SKM-1 treated with dmso at 0.1 percent for 144 hours (cell line): Measurements from ENCODE around the gene GNAZ.

Experiments
- DNase-seq: peaks from one replicate; lab custom pipeline; 2025; ENCODE audit not compliant: unreplicated experiment; lab: John Stamatoyannopoulos, UW

GNAZ gene

DNA sequence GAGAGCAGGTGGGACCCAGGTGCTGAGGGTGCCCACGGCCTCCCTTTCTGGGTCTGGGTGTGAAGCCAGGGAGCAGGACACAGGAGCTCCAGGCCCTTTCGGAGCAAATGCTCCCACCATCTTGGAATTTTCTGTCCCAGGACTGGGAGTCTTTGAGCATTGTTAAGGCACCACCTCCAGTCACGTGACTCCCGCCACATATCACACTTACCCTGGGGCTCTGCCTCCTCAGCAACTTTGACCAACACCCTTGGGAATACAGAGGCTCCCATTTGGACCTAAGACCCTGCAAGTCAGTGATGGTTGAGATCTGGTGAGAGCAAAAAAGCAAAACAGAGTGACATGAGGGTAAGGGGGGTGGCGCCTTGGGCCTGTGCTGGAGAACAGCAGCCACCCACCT lies 35.6 kb downstream of the GNAZ start:
- DNase-seq, result no peak

DNA sequence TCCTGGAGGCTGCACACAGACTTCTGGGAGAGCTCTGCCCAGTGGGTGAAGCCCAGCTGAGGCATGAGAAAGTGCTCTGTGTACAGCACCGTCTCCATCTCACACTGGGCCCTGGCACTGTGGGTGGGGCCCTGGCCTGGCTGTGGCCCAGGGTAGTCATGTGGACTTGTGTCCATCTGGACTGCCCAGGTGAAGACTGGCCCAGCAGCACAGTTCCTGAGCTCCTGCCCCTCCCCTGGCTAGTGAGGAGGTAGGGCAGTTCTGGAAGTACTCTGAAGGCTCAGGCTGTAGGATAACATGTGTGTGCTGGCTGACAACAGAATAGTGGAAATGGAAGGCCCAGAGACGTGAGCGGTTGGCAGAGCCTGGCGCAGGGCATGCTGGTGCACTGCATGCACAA lies 36.0 kb downstream of the GNAZ start:
- DNase-seq, result no peak

DNA sequence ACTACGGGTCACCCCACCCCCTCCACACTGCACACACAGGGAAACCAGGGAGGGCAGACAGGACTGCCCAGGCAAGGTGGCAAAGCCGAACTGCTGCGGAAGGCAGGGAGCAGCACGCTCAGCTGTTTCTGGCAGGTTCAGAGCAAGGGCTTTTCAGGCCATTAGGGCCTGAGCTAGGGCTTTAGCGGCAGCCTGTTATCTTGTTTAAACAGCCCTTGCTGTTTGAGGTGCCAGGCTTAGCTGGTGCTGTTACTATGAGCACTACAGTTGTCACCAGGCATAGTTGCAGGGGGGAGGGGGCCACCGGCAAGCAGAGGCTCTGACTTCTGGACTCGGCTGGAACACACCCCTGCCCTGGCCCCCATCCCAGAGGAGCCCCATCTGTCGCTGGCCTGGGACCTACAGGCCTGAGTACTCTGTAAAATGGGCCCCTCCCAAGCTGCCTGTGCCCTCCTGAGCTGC lies 36.6 kb downstream of the GNAZ start:
- DNase-seq, result no peak

DNA sequence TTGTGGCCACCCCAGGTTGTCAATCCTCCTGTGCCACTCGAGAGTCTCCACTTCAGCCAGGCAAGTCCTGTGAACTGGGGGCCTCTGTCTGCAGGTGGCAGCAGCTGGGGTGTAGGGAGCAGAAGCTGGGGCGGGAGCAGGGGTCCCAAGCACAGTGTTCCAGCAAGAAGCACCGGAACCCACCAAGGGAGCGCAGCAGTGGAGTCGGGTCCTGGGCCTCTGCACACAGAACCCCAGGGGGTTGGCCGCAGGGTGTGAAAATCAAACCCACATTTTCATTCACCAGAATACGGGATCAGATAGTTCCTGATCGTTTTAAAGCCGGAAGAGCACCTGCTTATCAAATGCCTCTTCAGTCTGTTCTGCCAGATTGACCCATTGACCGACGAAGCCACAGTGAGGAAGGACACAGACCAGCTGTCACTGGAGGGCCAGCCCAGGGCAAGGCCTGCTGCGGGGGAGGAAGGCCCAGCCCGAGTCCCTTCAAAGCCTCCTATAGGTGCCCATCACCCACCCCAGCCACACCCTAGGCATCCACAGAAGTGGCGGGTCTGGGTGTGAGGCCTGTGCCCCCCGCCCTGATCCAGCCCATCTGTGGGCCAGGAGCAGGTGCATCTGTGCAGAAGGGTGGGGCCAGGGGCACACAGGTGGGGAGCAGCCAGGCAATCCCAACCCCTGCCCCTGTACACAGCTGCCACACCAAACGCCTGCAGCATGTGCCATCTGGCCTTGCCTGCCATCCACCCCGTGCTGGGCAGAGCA lies 37.3 kb downstream of the GNAZ start:
- no peak for DNase-seq

DNA sequence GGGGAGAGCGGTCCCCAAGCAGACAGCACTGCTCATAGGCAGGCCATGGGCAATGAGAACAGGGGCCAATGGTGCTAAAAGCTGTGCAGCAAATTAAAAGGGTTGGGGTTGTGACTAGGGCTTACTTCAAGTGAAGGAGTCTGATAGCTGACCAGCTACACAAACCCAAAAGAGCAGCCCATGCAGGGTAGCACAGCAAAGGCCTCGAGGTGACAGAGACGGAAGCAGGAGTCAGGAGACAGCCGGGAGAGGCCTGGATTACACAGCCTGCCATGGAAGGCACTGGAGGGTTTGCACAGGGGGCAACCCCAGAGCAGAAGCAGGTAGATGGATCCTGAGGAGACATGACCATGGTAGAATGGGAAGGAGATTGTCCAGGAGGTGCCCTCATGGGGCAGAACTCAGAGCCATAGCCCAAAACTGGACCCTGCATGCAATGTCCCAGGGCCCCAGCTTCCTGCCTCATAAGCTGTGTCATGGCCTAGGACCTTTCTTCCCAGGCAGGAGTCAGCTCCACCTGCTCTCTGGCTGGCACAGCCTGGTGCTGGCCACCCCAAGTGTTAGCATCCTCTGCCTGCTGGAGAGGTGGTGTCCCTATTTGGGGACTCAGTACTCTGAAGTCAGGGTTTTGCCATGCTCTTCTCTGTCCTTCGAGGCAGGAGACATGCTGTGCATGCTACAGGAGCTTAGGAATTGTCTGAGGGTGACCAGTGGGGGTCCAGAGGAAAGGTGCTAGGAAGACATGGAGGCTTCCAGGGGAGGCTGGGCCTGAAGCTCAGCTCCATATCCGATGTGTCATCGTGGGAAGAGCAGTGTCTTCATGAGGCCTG lies 38.1 kb downstream of the GNAZ start:
- no peak for DNase-seq

DNA sequence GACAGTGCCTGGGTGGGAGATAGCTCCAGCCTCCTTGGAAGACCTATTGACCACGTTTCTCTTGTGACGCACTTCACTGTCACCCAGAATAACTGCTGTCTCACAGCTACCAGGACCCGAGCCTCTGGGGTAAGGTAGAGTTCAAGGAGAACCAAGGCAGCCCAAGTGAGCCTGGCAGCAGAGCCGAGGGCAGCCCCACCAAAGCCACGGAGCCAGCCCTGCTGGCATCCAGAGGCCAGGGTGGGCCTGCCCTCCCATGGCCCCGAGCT lies 38.7 kb downstream of the GNAZ start:
- no peak for DNase-seq

DNA sequence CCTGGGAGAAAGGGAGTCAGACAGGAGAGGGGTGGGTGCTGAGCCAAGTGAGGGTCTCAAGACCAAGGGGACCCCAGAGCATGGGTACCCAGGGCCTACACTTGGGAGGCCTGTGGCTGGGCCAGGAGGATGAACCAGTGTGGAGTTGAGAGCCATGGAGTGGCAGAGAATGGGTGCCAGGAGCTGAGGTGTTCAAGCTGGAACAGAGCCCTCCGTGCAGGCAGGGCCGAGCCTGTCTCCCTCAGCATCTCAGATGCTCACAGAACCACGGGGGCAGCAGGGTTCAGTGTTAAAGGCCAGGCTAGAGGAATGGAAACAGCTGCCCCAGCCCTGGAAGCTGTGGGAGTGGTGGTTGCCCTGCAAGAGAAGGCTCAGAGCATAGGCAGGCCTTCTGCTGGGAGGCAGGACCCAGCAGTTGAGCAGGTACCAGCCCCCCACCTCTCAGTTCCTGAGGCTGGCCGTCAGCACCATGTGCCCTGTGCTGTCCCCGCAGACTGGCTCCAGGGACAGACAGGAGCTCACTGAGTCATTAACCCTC lies 39.2 kb downstream of the GNAZ start:
- DNase-seq, result no peak

DNA sequence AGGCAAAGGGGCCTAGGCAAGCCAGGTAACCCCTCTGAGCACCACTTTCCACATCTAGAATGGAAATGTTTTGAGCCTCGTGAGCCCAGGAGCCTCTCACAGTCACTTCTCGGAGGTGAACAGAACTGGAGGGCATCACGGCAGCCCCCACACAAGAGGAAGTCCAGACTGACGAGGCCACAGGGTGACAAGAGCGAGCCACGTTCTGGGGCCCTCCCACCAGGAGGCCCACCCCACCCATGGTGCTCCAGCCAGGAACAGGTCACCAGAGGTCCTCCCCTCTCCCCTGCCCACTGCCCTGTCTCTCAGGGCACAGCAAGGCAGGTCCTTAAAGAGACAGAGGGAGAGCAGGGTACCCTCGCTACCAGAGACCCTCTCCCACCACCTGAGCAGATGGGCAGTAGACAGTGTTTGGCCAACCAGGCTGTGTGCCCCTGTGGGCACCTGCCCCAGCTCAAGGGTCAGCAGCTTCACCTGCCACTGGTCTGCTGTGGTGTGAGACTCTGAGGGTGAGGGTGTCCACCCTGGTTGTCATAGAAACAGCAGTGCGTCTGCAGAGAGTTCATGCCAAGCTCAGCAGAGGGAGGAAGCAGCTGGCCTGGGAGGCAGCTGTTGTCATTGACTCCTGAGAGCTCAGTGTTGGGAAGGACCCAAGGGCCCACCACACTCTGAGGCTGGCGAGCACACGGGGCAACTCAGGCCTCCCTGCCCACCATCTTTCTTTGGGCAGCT lies 40.0 kb downstream of the GNAZ start:
- no peak for DNase-seq

DNA sequence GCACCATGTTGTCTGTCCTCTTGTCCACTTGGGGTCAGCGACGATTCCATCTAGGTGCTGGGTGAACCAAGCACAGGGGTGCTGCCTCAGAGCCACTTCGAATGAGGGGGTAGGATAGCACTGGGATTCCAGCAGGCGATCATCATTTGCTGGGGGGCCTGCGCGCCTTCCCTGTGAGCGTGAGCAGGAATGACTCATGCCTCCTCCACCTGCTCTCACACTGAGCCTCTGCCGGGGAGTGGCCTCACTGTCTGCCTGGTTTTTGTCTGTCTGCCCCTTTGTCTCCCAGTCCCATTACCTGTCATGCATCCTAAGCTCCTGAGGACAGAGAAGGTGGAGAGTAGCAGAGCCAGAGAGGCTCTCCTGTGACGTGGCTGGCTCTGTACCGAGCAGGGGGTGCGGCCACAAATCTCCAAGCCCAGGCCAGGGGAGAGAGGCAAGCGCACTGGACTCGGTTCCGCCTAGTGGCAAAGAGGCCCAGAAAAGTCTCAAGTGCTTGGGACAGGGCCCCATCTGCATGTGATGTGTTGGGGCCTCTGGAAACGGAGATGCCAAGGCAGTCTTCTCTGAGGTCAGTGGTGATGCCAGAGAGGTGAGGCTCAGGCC lies 40.7 kb downstream of the GNAZ start:
- no peak for DNase-seq

DNA sequence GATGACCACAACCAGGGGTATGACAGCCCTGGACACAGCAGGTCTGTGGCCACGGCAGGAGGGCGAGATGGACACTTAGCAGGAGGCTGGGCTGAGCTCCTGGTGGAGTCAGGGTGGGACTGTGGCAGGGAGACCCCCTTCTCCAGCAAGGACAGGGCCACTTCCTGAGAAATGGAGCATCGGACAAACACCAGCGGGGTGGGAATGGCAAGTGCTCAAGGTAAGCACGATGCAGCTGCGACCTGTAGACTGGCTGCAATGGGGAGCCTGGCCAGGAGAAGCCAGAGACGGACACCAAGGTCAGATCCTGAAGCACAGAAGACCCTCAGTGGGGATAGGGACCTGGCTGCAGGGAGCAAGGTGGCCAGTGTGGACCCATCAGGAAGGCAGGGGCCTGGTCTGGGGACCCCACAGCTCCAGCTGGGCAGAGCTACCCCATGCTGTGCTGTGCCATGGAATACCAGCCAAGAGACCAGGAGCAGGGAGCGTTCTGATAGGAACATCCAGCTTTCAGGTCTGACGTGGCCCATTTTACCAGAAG lies 42.2 kb downstream of the GNAZ start:
- no peak for DNase-seq

DNA sequence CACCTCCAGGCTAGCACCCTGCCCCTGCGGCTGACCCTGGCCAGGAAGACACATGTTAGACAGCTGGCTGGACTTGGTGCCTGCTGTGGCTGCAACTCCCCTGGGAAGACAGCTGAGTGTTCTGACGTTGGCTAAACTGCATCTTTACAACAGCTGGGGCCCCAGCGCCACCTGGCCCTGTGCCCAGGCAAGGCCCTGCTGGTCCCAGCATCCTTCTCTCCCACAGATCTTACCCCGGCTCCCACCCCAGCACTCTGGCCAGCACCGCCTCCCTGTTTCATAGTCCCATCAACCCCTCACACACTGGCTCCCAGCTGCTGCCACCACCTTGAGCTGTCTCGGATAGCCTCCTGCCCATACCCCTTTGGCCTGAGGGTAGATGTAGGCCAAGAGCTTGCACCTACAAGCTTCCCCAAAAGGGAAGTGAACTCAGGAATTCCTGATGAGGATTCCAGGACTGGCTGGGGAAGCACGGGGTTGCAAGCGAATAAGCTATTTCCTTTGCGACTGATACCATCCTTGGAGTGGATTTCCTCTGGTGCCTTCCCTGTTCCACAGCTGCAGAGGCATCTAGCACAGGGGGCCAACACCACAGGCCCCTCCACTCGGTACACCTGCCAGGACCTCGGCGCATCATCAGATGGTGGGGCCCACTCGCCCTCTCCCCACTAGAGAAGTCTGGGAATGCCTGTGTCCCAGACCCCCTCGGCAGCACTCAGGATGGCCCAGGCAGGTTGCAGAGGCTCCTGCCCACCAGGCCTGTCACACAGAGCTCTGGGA lies 42.9 kb downstream of the GNAZ start:
- no peak for DNase-seq

DNA sequence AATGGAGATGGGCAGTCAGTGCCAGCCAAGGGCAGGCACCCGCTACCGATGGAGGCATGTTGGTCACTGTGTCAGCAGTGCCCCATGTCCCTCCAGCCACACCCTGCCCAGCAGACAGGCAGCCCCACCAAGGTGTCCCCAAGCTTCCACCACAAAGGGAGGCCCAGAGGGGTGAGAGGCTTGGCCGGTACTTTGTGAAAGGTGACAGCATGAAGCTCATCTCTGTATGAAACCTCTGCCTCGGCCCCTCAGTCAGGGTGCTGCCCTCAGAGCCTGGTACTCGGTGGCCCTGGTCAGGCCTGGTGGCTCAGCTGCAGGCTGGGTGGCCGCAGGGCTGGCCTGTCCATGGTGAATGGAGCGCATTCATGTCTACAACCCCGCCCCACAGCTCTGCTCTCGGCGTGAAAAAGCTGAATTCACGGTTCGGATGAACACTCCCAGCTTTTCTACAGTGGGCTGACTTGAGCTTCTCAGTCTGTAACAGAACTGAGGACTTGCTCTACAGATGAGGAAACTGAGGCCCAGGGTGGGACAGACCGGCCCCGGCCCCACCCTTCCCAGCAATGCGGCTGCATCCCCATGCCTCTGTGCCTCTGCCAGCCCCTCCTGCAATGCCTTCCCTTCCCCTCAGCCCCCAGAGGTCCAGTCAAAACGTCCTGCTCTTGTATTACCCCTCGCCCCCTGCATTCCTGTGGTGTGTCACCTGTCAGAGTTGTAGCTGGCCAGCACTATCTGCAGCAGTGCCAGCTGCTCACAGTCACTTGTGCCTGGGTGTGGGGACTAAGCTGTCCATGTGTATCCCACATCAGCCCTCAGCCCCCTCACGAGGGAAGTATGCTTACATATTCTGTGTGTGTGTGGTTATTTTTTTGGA lies 43.8 kb downstream of the GNAZ start:
- no peak for DNase-seq

DNA sequence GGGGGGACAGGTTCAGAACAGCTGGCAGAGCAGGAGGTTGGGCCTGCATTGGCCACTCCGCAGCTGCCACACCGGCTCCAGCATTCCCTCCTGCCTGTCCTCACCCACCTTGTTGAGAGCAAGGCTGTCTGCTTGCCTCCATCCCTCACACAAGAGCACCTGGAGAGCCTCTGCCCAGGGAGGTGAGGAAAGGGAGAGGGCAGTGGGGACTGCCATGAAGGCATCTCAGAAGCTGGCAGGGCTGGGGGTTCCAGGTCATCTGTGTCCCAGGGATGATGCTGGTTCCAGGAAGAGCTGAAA lies 44.4 kb downstream of the GNAZ start:
- no peak for DNase-seq

DNA sequence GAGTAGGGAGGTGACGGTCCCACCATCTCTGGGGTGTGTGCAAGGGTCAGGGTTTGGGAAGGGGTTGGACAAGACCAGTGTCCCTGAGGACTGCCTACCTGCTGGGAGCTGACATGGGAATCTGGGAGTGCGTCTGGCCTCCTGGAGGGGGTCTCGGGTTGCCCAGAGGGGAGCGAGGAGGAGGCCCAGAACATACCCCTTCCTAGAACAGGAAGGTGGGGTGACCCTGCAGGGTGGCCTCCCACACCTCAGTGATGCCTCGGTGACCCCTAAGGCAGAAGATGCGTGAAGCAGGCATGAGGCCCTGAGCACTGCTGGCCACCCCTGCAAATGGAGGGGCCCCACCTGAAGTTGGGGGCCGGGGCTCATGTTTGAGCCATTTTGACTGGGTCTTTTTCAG lies 45.0 kb downstream of the GNAZ start:
- no peak for DNase-seq

DNA sequence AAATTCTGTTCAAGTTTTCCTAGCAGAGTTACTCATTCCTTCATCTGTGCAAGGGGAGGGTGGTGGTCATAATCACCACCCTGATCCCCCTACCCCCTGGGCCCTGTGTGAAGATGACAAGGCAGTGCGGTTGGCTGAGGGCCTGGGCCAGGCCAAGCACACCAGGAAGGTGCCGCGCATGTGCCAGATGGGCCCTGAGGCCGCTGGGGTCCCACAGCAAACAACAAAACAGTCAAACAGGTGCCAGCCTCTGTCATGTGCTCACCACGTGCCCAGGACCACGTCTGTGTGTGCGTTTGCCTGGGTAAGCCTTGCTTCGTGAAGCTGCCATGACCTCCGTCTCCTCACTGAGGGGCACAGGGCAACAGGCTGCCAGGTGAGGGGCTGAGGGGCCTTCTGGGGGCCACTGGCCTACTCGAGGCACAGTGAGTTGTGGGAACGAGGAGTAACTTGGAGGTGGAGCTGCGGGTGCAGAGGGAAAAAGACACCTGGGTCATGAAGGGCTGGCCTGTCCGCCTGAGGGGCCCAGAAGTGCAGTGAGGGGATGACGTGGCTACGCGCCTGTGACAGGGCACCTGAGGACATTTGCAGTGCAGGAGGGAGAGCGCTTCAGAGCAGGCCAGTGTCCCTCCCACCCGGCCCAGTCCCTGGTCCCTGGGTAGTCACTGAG lies 45.6 kb downstream of the GNAZ start:
- no peak for DNase-seq

DNA sequence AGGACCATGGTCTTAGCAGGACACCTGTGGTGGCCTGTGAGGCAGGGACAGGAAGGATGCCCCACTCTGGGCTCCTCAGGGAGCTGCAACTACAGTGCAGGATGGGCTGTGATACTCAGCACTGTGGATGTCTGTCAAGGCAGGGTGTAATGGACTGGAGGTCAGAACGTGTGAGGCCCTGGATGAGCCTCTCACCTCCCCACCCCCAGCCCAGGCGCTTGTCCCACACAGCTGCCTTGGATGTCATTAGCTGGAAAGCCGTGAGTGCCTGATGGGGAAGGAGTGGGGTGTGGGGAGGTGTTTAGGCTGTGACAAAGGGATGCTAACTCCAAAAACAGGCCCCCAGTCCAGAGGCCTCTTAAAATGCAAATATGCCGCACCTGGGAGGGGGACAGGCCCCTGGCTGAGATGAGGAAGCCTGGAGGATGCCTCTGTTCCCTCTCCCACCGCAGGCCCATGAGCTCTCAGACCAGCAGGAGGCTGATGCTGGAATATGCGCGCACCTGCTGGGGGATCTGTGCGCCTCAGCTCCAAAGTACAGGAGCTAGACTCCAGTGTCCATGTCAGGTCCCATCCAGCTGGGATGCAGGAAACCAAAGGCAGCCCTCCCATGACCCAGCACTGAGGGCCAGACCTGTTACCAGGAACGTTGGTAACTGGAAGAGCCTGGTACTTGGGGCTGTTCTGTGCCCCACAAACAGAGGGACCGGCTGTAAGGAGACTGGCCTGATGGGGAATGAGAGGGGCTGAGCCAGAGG lies 46.4 kb downstream of the GNAZ start:
- no peak for DNase-seq

DNA sequence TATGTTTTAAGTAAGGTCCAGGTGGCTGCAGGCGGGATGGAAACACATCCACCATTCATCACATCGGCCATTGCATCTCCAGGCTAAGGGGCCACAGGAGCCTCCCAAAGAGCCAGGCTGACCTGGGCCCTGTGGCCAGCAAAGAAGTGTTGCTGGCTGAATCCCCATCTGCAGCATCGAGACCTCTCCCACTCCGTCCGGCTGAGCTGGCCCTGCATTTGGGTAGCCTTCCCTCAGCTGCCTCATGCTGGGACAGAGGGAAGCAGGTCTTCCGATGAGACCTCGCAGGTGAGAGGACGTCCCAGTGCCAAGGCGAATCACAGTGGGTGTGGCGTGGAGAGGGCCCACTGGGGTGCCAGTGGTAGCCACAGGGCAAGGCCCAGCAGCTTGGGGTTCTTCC lies 47.0 kb downstream of the GNAZ start:
- DNase-seq, result no peak

DNA sequence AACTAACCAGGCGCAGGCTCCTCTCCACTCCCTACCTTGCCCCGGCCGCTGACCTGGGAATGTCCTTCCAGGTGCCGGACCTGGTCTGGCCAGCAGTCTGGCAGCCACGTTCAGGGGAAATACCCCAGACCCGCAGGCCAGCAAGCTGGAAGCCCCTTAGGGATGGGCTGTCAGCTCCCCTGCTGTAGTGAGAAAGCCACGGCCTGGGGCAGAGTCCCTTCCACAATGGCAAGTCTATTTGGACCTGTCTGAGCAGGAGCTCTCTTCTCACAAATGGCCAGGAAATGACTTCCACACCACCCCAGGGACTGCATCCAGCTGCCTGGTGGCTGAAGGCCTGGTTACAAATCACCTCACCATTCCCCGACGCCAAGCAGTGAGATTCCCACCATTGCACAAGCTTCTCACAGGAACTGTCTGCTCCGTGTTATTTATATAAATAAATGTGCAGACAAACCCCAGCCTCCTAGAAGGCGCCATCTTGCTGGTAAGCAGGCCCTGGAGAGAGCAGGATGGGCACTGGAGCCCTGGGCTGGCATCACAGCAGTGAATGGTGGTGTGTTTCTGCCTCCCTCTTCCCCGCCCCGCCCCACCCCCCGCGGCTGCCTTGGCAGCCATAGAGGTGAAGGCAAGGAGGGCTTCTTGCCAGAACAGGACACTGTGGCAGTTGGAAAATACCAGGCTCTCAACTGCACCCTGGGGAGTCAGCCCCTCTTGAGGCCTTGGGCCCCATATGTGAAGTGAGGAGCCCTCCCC lies 47.8 kb downstream of the GNAZ start:
- DNase-seq, result no peak
